GM21447 (cell line): ENCODE data around the gene CCDC120.

Experiments used
- ATAC-seq: cut with Tn5 transposase; IDR thresholded peaks from one replicate; pipeline ENCODE4 v1.9.1; 2021; ENCODE audit not compliant: unreplicated experiment

The CCDC120 gene

GRCh38 chrX:49061490-49061889 is 2.7 kb downstream of the CCDC120 start:
- no peak for ATAC-seq

GRCh38 chrX:49061916-49062315 is 3.1 kb downstream of the CCDC120 start:
- ATAC-seq, result no peak

DNA sequence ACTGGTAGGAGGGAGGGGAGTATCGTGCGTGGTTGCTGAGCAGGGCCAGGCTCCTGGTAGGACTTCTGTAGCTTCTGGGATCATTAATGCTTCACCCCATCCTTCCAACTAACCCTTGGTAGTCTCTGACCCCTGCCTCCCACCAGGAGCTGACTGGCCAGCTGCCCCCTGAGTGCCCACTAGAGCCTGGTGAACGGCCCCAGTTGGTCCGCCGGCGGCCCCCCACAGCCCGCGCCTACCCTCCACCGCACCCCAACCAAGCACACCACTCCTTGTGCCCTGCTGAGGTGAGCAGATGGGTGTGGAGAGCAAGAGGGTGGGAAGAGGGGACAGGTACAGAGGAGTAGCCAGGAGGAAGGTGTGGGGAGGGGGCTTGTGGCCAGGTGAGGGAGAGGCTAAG is 4.9 kb downstream of the CCDC120 start:
- no peak for ATAC-seq

- ATAC-seq, result no peak
Observed at GRCh38 chrX:49064303-49064702, 5.5 kb downstream of the CCDC120 start.

DNA sequence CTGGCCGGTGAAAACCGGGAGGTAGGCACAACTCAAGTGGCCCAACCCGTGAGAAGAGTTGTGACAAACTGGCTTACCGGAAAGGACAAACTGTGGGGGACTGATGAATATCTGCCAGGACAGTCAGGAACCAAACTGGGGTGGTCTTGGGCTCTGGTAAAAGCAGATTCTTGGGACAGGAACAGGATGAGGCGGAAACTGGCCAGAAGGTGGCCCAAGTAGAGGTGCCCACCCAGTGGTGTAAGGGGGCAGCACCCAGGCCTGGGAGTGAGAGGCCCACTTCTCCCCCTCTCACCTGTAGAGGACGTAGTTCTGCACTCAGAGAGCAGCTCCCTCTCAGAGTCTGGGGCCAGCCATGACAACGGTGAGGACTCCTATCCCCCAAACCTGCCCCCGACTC is 5.9 kb downstream of the CCDC120 start:
- no peak for ATAC-seq

GRCh38 chrX:49066278-49066677 is 7.5 kb downstream of the CCDC120 start:
- no peak for ATAC-seq

GRCh38 chrX:49066690-49067089 is 7.9 kb downstream of the CCDC120 start:
- no peak for ATAC-seq

DNA sequence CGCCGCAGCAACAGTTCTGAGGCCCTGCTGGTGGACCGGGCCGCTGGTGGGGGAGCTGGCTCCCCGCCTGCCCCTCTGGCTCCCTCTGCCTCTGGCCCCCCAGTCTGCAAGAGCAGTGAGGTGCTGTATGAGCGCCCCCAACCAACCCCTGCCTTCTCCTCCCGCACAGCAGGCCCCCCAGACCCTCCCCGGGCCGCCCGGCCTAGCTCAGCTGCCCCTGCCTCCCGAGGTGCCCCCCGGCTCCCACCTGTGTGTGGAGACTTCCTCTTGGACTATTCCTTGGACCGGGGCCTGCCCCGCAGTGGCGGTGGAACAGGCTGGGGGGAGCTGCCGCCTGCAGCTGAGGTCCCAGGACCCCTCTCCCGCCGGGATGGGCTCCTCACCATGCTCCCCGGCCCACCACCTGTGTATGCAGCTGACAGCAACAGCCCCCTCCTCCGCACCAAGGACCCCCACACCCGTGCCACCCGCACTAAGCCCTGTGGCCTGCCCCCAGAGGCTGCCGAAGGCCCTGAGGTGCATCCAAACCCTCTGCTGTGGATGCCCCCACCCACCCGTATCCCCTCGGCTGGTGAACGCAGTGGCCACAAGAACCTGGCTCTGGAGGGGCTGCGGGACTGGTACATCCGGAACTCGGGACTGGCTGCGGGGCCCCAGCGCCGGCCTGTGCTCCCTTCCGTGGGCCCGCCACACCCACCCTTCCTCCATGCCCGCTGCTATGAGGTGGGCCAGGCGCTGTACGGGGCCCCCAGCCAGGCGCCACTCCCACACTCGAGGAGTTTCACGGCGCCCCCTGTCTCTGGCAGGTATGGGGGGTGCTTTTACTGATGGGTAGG is 8.7 kb downstream of the CCDC120 start:
- ATAC-seq, result no peak

DNA sequence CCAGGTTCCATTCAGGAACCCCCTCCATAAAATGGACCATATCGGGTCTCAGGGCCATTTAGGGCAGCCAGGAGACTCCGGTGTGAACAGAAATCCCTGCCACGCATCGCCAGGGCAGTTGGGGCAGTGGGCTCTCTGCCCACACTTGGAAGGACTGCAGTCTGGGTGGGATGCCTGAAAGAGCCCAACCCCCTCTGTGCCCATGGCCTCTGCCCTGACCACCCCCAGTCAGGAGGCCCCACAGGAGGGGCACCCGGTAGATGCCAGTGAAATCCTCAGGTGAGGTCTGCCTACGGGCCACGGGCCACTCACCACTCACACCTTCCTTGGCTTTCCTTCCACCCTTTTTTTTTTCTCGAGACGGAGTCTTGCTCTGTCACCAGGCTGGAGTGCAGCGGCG is 10.2 kb downstream of the CCDC120 start:
- ATAC-seq, result no peak

DNA sequence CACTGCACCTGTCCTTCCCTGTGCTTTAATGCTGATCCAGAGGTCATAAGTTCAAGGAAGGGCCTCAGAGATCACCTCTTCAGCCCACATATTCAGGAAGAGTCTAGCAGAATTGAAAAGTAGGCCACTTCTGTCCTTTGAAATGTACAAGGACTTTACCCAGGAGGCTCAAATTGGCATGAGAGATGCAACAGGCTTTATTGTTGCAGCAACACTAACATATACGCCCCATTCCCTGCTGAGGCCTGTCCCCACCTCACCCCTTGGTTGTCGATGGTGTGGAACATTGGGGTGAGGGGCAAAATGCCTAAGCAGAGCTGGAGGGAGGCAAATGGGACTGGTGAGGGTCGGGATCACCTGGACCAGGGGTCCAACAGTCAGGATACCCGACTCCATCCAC is 12.2 kb downstream of the CCDC120 start:
- no peak for ATAC-seq

DNA sequence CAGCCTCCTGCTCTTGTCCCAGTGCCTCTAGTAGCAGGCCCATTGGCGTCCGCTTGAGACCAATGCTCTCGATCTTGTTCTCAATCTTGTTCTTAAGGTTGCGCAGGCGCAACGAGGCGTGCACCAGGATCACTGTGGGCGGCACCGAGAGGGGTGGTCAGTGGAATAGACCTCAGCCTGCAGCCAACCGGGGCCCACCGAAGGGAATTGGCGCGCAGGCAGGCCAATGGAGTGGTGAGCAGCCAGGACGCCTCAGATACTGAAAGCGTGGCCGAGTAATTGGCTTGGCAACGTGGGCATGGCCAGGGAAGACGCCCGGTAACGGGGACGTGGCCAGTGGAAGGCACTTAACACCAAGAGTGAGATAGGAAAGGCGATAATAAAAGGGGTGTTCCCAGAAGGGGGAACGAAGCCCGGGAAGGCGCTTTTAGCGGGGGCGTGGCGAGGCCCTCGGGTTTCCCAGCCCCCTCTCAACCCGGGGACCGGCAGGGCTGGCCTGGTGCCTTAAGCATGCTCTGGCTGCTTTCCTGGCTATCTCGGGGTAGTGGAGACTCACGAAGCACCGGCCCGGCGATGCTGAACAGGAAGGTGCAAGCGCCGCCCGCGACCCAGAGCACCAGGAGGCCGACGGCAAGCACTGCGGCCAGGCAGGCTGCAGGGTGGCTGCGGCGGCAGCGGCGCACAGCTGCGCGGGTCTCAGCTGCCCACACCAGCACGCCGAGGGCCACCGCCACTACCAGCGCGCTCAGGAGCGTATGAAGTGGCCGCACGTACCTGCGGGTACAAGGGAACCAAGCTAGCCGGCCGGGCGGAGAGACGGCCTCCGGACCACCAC is 13.3 kb downstream of the CCDC120 start:
- no peak for ATAC-seq

GRCh38 chrX:49072712-49073095 is 13.9 kb downstream of the CCDC120 start:
- no peak for ATAC-seq

DNA sequence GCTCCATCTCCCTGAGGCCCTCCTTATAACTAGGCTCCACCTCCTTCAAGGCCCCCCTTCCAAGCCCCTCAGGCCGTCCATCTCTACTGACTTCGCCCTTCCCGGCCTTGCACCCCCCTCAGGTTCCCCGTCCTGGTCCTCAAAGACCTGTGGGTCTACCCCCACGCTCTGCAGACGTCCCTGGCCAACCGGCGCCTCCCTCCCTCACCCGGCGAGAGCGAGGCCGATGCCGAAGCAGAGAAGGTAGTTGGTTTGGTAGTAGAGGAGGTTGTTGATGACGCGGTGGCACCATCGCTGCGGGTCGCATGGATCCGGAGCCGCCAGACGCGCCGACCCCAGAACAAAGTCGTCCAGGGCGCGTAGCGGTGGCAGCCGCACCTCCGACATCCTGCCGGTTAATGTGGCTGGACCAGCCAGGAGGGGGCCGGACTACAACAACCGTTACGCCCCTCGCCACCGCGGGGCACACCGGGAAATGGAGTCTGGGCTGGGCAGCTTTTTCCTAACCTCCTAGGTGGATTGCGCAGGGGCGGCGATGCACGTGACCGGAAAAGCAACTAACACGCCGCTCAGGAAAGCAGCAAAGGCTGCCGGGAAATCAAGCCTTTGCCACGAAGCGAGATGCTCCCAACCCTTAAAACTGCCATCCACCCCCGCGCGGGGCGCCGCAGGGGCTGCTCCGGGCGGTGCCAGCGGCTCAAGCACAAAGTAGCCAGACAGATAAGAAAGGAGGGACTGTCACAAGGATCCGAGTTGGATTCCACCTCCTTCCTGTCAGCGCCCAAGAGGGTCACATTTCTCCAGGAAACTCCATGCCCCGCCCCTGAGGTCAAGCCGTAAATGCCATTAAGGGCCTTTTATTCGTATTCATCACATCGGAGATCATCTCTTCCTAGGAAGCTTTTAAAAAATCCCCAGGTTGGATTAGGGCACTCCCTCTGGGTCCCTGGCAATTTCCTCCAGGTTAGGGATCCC is 15.1 kb downstream of the CCDC120 start, which contains the start of gene PRAF2:
PRAF2 (minus strand) TSS at position 402 of the 975 bp plus-strand sequence; CDS start at position 387, 15 bp downstream.
- ATAC-seq, result peak; percentile 93

DNA sequence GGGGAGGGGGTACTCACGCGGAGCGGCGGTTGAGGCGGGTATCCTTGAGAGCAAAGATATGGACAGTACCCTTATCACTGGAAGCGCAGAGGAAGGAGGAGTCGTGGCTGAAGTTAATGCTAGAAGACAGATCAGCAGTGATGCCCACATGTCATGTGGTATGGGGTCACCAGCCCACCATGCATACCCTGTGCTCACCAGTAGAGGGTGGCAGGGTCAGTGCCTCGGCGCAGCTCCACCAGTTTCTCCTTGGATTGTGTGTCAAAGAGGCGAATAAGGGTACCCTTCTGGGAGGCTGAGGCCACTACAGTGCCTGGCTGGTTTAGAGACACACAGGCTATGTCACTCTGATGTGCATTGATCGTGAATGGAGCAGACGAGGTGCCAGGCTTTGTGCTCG is 16.5 kb downstream of the CCDC120 start:
- ATAC-seq, result no peak

- ATAC-seq, result no peak
Observed at GRCh38 chrX:49077941-49078340, 19.1 kb downstream of the CCDC120 start.

DNA sequence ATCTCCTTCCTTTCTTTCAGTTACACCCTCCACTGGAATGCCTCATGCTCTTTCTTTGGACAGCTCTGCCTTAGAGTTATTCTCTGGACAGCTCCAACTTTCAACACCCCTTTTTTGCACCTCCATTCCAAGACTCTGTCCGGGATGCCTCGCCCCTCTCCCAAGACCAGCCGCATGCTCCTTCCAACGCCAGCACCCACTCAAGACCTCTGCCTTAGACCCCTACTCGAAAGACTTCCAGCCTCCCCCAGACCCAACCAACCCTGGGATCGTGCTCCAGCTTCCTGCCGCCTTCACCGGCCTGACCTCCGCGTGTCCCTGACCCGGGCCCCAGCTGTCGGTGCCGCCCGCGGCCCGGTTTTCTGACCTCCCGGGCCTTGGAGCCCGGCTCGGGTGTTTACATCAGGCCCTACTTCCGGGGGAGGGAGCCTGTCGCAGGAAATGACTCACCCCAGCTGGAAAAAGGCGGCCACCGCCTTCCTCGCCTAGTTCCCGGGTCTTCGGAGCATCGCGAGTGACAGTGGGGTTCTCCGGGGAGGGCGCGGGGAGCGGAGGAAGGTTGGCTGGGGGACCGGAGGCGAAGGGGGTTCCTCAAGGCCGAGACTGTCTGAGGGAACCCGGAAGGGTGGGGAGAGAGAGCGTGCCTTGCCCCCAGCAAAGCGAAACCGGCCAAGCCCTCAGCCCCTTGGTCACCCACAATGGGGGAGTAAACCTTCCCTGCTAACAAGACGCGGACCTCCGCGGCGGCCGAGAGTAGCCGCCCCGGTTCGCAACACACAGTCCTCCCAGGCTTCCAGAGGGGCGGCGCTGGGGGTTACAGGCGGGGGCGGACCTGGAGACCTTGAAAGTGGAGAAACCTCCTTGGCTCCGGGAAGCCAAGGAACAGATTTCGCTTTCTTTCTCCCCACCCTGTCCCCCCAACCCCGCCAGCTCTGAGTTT is 21.0 kb downstream of the CCDC120 start, which contains the start of gene WDR45:
WDR45 (minus strand) TSS at position 399 of the 940 bp plus-strand sequence. CDS start 1,792 bp downstream, outside the sequence.
- peak; percentile 83 for ATAC-seq

GRCh38 chrX:49082271-49082871 is 23.6 kb downstream of the CCDC120 start:
- ATAC-seq, result no peak

DNA sequence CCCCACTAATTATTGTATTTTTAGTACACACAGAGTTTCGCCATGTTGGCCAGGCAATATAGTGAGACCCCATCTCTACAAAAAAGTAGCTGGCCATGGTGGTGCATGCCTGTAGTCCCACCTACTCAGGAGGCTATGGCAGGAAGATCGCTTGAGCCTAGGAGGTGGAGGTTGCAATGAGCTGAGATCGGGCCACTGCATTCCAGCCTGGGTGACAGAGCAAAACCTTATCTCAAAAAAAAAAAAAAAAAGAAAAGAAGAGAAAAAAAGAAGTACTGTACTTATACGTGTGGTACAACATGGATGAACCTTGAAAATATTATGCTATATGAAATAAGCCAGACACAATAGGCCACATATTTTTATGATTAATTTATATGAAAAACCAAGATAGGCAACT is 30.8 kb downstream of the CCDC120 start:
- ATAC-seq, result no peak

DNA sequence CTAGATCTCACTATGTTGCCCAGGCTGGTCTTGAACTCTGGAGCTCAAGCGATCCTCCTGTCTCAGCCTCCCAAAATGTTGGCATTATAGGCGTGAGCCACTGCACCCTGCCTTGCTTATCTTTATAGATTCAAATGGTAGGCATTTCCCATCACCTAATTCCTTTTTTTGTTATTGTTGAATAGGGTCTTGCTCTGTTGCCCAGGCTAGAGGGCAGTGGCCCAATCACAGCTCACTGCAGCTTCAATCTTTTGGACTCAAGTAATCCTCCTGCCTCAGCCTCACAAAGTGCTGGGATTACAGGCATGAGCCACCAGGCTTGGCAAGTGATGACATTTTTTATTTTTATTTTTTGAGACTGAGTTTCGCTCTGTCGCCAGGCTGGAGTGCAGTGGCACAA is 37.6 kb downstream of the CCDC120 start:
- no peak for ATAC-seq
